ENCODE measurements around the gene SPATA24. TPM values are rescaled to one million over a fixed set of nuclear protein-coding genes. Genes with fewer than 3 reads are reported as not detected.
A peak's percentile ranks its signal among the peaks of the same experiment; 100 is the strongest.

Gene SPATA24
- total and polyA plus RNA-seq, 12 donors = 4.6 to 124 (median 10.3) TPM

GRCh38 chr5:139378941-139379361, 24.9 kb downstream of the SPATA24 start:
- Histone ChIP-seq H3K27me3 (no peaks in the 10 kb centered on the region), H3K4me1 (replicated peaks in 1 of 2) (peaks cover 5 to 7% of the 10 kb centered on the region in 2 donors), H3K36me3 (replicated peaks in 1 of 2) (no peaks in the 10 kb centered on the region), H3K4me3 (no peak overlapping the region), H3K9me3 (replicated peaks in 1 of 3) (no peaks in the 10 kb centered on the region), H3K27ac (no peak overlapping the region)
- TF ChIP-seq POLR2A (IDR thresholded peaks at IDR 0.05) = no peak
- TF ChIP-seq, protein P1, sequence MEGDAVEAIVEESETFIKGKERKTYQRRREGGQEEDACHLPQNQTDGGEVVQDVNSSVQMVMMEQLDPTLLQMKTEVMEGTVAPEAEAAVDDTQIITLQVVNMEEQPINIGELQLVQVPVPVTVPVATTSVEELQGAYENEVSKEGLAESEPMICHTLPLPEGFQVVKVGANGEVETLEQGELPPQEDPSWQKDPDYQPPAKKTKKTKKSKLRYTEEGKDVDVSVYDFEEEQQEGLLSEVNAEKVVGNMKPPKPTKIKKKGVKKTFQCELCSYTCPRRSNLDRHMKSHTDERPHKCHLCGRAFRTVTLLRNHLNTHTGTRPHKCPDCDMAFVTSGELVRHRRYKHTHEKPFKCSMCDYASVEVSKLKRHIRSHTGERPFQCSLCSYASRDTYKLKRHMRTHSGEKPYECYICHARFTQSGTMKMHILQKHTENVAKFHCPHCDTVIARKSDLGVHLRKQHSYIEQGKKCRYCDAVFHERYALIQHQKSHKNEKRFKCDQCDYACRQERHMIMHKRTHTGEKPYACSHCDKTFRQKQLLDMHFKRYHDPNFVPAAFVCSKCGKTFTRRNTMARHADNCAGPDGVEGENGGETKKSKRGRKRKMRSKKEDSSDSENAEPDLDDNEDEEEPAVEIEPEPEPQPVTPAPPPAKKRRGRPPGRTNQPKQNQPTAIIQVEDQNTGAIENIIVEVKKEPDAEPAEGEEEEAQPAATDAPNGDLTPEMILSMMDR (IDR thresholded peaks at IDR 0.05) = no peak
- 82 to 88% (median 87%) methylated on average over 3 to 13 of the region's 13 CpGs for WGBS, 4 donors
- DNase-seq = peak in 1 of 7 donors; percentile 7
- intact Hi-C loops (cut with DNase I) = no loop called here

- Histone ChIP-seq H3K4me1 (replicated peaks in 1 of 2) (peaks cover 12 to 14% of the 10 kb centered on the region in 2 donors), H3K27ac (no peak overlapping the region), H3K27me3 (no peaks in the 10 kb centered on the region), H3K4me3 (no peak overlapping the region), H3K9me3 (replicated peaks in 1 of 3) (no peaks in the 10 kb centered on the region), H3K36me3 (replicated peaks in 1 of 2) (no peaks in the 10 kb centered on the region)
- DNase-seq = peak in 1 of 7 donors; percentile 15
- intact Hi-C loops (cut with DNase I) = no loop called here
- TF ChIP-seq, protein P1 (IDR thresholded peaks at IDR 0.05) = no peak
- no peak for TF ChIP-seq POLR2A (IDR thresholded peaks at IDR 0.05)
- WGBS, 4 donors = 70 to 87% (median 78%) methylated on average over 26 to 47 of the region's 47 CpGs
Measured at GRCh38 chr5:139378101-139378825, 25.6 kb downstream of the SPATA24 start.

- TF ChIP-seq POLR2A (IDR thresholded peaks at IDR 0.05) = no peak
- TF ChIP-seq, protein P1 (IDR thresholded peaks at IDR 0.05) = no peak
- H3K27me3 ChIP-seq = no peaks in the 10 kb centered on the region
- H3K36me3 ChIP-seq (replicated peaks in 1 of 2) = no peaks in the 10 kb centered on the region
- H3K4me3 ChIP-seq = no peak overlapping the region
- intact Hi-C loops (cut with DNase I) = no loop called here
- no peaks in the 10 kb centered on the region for H3K9me3 ChIP-seq (replicated peaks in 1 of 3)
- DNase-seq = peak in 1 of 7 donors; percentile 9
- no peak overlapping the region for H3K27ac ChIP-seq
- WGBS, 4 donors = 80 to 92% (median 86%) methylated on average over 2 to 3 of the region's 3 CpGs
- H3K4me1 ChIP-seq (replicated peaks in 1 of 2) = peaks cover 18 to 24% of the 10 kb centered on the region in 2 donors
Measured at GRCh38 chr5:139377226-139377625, 26.7 kb downstream of the SPATA24 start.

- H3K36me3 ChIP-seq (replicated peaks in 1 of 2) = no peaks in the 10 kb centered on the region
- DNase-seq = no peak
- no peaks in the 10 kb centered on the region for H3K27me3 ChIP-seq
- no peak overlapping the region for H3K4me3 ChIP-seq
- H3K9me3 ChIP-seq (replicated peaks in 1 of 3) = no peaks in the 10 kb centered on the region
- WGBS, 4 donors = 91 to 96% (median 93%) methylated on average over 6 to 7 of the region's 7 CpGs
- no peak overlapping the region for H3K27ac ChIP-seq
- TF ChIP-seq POLR2A (IDR thresholded peaks at IDR 0.05) = no peak
- TF ChIP-seq, protein P1 (IDR thresholded peaks at IDR 0.05) = no peak
- intact Hi-C loops (cut with DNase I) = no loop called here
- peaks cover 26 to 30% of the 10 kb centered on the region in 2 donors for H3K4me1 ChIP-seq (replicated peaks in 1 of 2)
Measured at GRCh38 chr5:139376364-139376763, 27.5 kb downstream of the SPATA24 start.
